Measurements from ENCODE around the gene KLK13. TPM values are rescaled to one million over a fixed set of nuclear protein-coding genes. Genes with fewer than 3 reads are reported as not detected.

The KLK13 gene
- total and polyA plus RNA-seq, 2 experiments from 2014 or later = 0.45 TPM; not detected in 1

DNA sequence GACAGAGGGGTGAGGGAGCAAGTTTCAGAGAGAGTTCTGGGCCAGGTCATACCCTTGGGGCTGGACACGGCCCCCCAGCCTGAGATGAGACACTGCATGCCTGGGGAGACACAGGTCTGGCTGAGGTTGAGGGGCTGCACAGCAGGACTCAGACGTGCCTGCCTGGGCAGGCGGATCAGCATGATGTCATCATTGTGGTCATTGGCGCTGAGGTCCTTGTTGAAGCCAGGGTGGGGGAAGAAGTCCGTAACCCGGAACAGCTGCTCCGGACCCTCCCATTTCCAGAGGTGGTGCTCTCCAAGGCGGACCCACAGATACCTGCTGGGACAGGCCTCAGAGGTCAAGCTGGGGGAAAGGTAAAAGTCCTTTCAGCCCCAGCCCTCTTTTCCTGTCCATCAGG lies 58.5 kb downstream of the KLK13 start:
- TF ChIP-seq, protein P1, sequence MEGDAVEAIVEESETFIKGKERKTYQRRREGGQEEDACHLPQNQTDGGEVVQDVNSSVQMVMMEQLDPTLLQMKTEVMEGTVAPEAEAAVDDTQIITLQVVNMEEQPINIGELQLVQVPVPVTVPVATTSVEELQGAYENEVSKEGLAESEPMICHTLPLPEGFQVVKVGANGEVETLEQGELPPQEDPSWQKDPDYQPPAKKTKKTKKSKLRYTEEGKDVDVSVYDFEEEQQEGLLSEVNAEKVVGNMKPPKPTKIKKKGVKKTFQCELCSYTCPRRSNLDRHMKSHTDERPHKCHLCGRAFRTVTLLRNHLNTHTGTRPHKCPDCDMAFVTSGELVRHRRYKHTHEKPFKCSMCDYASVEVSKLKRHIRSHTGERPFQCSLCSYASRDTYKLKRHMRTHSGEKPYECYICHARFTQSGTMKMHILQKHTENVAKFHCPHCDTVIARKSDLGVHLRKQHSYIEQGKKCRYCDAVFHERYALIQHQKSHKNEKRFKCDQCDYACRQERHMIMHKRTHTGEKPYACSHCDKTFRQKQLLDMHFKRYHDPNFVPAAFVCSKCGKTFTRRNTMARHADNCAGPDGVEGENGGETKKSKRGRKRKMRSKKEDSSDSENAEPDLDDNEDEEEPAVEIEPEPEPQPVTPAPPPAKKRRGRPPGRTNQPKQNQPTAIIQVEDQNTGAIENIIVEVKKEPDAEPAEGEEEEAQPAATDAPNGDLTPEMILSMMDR (IDR thresholded peaks at IDR 0.05; ENCODE audit: low read depth, low read length) = no peak
- Histone ChIP-seq H3K27ac (no peak overlapping the region), H3K27me3 (peaks cover 45% of the 10 kb centered on the region), H3K4me3 (no peak overlapping the region), H3K9me3 (ENCODE audit: low read depth) (no peaks in the 10 kb centered on the region), H3K4me1 (ENCODE audit: low read depth) (no peaks in the 10 kb centered on the region), H3K36me3 (no peaks in the 10 kb centered on the region)
- DNase-seq (ENCODE audit: low read depth in 1 of 2, low spot score in 1 of 2) = no peak

Other genes with a start within 250 kb of the KLK13 start
- not detected in 2 replicates for gene KLK1, start 241.3 kb downstream of the KLK13 start, total RNA-seq
- not detected in 2 replicates for gene KLK1, start 241.3 kb downstream of the KLK13 start, polyA plus RNA-seq
- not detected in 2 replicates for gene KLK15, start 231.5 kb downstream of the KLK13 start, total RNA-seq
- gene KLK15, start 231.5 kb downstream of the KLK13 start, polyA plus RNA-seq = not detected in 2 replicates
- gene KLK3, start 210.2 kb downstream of the KLK13 start, total RNA-seq = not detected in 2 replicates
- gene KLK3, start 210.2 kb downstream of the KLK13 start, polyA plus RNA-seq = 1.00 TPM in 1 of 2 replicates, not detected in the other
- not detected in 2 replicates for gene KLK2, start 191.7 kb downstream of the KLK13 start, total RNA-seq
- not detected in 2 replicates for gene KLK2, start 191.7 kb downstream of the KLK13 start, polyA plus RNA-seq
- not detected in 2 replicates for gene KLK4, start 153.7 kb downstream of the KLK13 start, total RNA-seq
- gene KLK4, start 153.7 kb downstream of the KLK13 start, polyA plus RNA-seq = not detected in 2 replicates
- gene KLK5, start 112.1 kb downstream of the KLK13 start, total RNA-seq = not detected in 2 replicates
- not detected in 2 replicates for gene KLK5, start 112.1 kb downstream of the KLK13 start, polyA plus RNA-seq
- 0.30 and 0.99 TPM in 2 replicates for gene KLK6, start 95.5 kb downstream of the KLK13 start, total RNA-seq
- gene KLK6, start 95.5 kb downstream of the KLK13 start, polyA plus RNA-seq = 0.67 and 2.5 TPM in 2 replicates
- gene KLK7, start 81.2 kb downstream of the KLK13 start, total RNA-seq = not detected in 2 replicates
- gene KLK7, start 81.2 kb downstream of the KLK13 start, polyA plus RNA-seq = 0.43 TPM in 1 of 2 replicates, not detected in the other
- gene KLK8, start 63.5 kb downstream of the KLK13 start, total RNA-seq = not detected in 2 replicates
- gene KLK8, start 63.5 kb downstream of the KLK13 start, polyA plus RNA-seq = not detected in 2 replicates
- gene KLK10, start 45.4 kb downstream of the KLK13 start, total RNA-seq = 0.07 and 0.66 TPM in 2 replicates
- gene KLK10, start 45.4 kb downstream of the KLK13 start, polyA plus RNA-seq = not detected in 2 replicates
- not detected in 2 replicates for gene KLK11, start 38.5 kb downstream of the KLK13 start, total RNA-seq
- not detected in 2 replicates for gene KLK11, start 38.5 kb downstream of the KLK13 start, polyA plus RNA-seq
- gene KLK12, start 30.1 kb downstream of the KLK13 start, total RNA-seq = not detected in 2 replicates
- gene KLK12, start 30.1 kb downstream of the KLK13 start, polyA plus RNA-seq = not detected in 2 replicates
- 0.24 TPM in 1 of 2 replicates, not detected in the other for gene KLK14, start 17.8 kb upstream of the KLK13 start, total RNA-seq
- gene KLK14, start 17.8 kb upstream of the KLK13 start, polyA plus RNA-seq = 0.75 TPM in 1 of 2 replicates, not detected in the other
- 13.5 and 13.8 TPM in 2 replicates for gene CTU1, start 43.3 kb upstream of the KLK13 start, total RNA-seq
- gene CTU1, start 43.3 kb upstream of the KLK13 start, polyA plus RNA-seq = 9.4 and 15.6 TPM in 2 replicates
- not detected in 2 replicates for gene SIGLEC9, start 59.8 kb upstream of the KLK13 start, total RNA-seq
- not detected in 2 replicates for gene SIGLEC9, start 59.8 kb upstream of the KLK13 start, polyA plus RNA-seq
- gene SIGLEC7, start 77.2 kb upstream of the KLK13 start, total RNA-seq = not detected in 2 replicates
- gene SIGLEC7, start 77.2 kb upstream of the KLK13 start, polyA plus RNA-seq = not detected in 2 replicates
- gene CD33, start 160.0 kb upstream of the KLK13 start, total RNA-seq = not detected in 2 replicates
- gene CD33, start 160.0 kb upstream of the KLK13 start, polyA plus RNA-seq = not detected in 2 replicates
- not detected in 2 replicates for gene SIGLECL1, start 186.0 kb upstream of the KLK13 start, total RNA-seq
- gene SIGLECL1, start 186.0 kb upstream of the KLK13 start, polyA plus RNA-seq = not detected in 2 replicates
- 9.7 and 12.6 TPM in 2 replicates for gene IGLON5, start 246.6 kb upstream of the KLK13 start, total RNA-seq
- gene IGLON5, start 246.6 kb upstream of the KLK13 start, polyA plus RNA-seq = 1.5 and 3.3 TPM in 2 replicates

Data from cardiac muscle cell (in vitro differentiated cells and primary cell).